Hypothalamus (tissue), 51 donors: ENCODE measurements around the gene POLR2F.
"Not testable (repeated sequence)": the region's sequence is repeated elsewhere in the genome, so short reads cannot be mapped to it uniquely, and the experiment has no call there.

Experiments used
- DNase-seq, 51 donors: peaks; one replicate each; lab custom pipeline; 2025; lab: John Stamatoyannopoulos, UW

POLR2F gene

DNA sequence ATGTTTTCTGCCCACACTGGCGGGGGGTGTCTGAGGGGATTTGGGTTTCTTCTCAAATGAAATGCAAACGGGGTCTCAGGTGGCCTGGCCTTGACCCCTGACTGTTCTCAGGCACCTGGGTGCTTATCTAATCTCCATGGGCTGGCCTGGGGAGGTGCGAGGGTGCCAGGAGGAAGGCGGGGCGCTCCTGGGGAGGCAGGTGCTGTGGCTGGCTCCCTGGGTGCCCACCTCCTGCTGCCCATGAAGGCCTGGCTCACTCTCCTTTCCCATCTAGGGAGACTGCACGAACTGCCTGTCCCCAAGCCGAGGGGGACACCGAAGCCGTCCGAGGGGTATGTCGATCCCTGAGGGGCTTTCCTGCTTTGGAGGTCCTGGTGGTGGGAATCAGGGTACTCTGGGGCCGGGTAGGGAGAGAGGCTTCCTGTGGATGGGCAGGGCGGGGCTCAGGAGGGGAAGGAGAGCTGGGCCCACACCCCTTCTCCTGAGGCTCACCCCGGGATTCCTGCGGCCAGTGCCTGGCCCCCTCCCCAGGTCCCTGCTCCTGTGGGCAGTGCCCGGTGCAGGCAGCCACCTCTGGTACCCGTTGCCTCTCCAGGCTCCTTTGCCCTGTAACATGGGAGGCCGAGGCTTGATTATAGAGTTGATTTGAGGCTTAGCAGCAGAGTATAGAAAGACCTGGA lies 29.0 kb upstream of the POLR2F start:
- DNase-seq: no peak

DNA sequence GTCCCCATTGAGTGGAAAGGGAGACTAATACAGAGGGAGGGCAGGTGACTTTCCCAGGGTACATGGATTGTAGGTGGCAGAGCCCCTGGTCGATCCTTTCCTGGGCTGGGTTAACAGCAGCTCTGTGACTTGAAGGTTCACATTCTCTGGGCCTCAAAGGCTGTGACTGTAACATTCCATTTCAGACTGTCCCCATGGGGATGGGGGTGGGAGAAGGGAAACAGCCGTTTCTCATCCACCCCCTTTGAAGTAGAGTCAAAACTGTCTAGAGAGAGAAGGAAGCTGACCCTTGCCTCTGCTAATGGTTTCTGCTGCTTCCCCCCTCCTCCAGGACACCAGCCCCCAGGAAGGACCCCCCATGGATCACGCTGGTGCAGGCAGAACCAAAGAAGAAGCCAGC lies 28.2 kb upstream of the POLR2F start:
- no peak for DNase-seq

DNA sequence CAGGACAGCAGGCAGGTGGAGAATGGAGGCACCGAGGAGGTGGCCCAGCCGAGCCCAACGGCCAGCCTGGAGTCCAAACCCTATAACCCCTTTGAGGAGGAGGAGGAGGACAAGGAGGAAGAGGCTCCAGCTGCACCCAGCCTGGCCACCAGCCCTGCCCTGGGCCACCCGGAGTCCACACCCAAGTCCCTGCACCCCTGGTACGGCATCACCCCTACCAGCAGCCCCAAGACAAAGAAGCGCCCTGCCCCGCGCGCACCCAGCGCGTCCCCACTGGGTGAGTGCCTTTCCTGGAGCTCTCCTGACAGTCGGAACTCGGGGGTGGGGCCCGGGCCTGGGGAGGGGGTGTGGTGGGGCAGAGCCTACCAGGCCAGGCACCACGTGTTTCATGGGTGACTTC lies 27.7 kb upstream of the POLR2F start:
- no peak for DNase-seq

DNA sequence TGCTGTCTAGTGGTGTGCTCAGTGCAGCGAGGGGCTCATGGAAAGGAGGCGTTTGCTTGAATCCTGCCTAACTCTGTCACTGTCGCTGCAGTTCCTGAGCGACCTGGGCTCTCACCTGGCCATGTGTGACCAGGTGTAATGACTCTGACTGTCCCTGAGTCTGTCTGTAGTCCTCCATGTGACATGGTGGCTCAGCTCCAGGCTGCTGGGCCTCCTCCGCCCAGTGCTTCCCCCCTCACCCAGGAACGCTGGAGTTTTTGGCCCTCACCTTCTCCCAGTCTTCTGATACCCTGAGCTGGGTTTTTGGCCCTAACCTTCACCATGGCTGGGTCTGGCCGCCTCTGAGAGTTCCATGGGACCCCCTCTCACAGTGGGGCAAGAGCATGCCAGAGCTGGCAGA lies 27.1 kb upstream of the POLR2F start:
- no peak for DNase-seq

DNA sequence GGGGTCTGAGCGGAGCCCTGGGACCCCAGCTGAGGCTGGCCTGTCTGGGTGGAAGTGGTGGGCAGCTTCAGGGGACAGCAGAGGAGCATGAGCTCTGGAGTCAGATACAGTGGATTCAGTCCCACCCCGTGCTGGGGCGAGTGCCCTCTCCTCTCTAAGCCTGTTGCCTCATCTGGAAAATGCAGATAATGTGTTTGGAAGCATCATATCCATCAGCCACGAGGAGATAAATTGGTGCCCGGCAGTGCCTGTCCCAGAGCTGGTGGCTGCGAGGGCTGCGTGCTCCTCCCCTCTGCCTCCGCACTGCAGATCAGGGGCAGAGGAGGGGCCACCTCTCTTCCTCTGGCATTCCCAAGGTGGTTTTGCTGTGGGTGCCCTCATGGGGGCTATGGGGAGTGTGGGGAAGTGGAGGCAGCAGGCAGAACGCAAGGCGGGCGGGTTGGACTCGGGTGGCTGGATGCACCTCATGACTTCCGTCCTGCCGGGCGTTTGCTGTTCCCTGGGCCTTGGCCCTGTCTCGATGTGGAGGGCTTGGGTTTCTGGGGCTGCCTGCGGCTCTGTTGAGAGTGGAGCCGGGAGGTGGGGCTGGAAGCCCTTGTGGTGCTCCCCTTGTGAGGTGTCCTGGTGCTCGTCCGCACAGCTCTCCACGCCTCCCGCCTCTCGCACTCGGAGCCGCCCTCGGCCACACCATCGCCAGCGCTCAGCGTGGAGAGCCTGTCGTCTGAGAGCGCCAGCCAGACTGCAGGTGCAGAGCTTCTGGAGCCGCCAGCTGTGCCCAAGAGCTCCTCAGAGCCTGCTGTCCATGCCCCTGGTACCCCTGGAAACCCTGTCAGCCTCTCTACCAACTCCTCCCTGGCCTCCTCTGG lies 26.5 kb upstream of the POLR2F start:
- no peak for DNase-seq

DNA sequence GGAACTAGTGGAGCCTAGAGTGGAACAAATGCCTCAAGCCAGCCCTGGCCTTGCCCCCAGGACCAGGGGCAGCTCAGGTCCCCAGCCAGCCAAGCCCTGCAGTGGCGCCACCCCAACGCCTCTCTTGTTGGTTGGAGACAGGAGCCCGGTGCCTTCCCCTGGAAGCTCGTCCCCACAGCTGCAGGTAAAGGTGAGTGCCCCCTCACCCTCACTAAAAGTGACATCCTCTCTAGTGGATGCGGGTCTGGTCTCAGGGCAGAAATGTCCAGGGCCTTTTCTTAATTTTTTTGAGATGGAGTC lies 25.9 kb upstream of the POLR2F start:
- DNase-seq: no peak

DNA sequence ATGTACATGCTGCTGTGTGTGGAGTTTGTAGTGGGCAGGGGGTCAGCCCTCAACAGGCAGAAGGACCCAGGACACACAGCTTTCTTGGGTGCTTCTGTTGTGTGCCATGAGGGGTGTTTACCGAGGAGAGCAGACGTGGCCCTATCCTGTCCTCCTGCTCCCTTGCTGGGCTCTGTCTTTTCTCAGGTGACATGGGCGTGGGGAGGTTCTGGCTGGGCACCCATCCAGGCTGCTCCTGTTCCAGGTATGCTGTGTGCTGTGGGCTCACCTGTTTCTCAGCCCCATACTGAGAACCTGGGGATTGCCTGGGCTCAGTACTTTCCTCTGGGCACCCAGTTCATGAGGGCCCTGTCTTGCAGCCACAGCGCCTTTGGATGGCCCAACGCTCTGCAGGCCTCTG lies 24.1 kb upstream of the POLR2F start:
- no peak for DNase-seq

DNA sequence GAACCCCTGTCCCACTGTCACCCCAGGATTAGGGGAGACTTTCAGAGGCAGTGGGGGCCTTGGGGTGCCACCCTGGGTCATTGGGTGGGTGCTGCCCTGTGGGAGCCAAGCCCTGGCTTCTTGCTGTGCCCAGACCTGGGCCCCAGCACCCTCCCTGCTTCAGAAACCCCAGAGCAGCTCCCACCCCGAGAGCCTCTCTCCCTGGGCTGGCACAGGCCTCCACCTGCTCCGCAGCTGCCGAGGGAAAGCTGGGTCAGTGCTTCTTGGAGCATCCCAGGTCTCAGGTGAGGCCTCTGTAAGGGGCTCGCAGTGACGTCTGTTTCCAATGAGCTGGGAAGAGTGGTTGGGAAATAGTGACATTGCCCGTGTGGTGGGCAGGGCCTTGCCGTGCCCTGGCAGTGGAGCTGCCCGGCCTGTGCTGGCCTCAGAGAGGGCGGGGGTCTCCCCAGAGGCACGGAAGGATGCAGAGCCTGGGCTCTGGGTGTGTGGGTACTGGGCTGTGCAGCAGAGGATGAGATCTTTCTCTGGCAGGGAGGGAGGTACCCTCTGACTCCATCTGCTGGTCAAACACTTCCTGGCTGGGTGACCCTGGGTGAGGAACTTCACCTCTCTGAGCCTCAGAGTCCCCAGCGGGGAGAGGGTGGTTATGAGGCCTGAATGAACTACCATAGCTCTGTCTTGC lies 23.1 kb upstream of the POLR2F start:
- peak in 12 of 51 donors; percentile 5 to 37 (median 14) for DNase-seq

DNA sequence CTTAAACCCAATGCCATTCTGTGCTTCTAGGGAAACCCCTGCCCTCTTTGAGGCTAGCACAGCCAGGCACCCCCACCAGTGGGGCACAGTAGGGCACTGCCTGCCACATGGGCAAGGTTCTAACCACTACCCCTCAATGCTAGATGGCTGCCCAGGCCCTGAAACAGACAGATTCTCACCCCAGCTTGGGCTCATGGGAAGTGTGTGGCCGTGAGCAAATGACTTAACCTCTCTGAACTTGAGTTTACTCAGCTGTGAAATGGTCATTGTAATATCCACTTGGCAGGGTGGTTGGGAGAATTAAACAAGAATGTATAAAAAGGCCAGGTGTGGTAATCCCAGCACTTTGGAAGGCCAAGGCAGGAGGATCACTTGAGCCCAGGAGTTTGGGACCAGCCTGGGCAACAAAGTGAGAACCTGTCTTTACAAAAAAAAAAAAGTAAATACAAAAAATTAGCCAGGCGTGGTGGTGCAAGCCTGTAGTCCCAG lies 22.5 kb upstream of the POLR2F start:
- no peak for DNase-seq

DNA sequence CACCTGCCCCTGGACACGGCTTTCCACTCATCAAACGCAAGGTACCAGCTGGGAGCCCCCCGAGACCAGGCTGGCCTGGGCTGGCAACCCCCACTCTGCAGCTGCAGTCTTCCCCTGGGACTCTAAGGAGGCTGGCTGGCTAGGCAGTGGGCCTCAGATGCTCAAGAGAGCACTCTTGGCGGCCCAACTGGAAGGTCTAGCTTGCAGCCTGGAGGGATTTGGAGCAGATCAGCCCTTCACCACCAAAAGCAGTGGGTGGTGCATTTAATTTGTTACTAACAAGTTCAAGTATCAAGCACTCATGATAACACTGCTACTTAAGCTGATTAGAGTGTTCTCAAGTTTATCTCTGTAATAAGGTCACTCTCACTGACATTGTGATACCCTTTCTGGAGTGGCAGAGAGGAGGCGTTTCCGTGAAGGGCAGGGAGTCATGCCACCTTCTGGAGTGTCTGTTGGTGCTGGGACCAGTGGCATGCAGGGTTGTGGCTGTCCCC lies 21.6 kb upstream of the POLR2F start:
- no peak for DNase-seq

DNA sequence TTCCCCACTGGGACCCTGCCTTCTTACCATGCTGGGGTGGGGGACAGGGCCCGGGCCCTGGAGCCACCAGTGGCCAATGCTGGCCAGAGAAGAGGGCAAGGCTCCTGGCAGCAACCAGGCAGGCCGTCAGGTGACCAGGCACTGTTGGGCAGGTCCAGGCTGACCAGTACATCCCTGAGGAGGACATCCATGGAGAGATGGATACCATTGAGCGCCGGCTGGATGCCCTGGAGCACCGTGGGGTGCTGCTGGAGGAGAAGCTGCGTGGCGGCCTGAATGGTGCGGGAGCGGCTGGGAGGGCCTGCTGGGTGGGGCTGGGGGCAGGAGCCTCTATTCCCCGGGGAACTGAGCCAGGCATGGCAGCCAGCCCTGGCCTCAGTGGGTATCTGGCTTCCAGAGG lies 21.1 kb upstream of the POLR2F start:
- DNase-seq: no peak

DNA sequence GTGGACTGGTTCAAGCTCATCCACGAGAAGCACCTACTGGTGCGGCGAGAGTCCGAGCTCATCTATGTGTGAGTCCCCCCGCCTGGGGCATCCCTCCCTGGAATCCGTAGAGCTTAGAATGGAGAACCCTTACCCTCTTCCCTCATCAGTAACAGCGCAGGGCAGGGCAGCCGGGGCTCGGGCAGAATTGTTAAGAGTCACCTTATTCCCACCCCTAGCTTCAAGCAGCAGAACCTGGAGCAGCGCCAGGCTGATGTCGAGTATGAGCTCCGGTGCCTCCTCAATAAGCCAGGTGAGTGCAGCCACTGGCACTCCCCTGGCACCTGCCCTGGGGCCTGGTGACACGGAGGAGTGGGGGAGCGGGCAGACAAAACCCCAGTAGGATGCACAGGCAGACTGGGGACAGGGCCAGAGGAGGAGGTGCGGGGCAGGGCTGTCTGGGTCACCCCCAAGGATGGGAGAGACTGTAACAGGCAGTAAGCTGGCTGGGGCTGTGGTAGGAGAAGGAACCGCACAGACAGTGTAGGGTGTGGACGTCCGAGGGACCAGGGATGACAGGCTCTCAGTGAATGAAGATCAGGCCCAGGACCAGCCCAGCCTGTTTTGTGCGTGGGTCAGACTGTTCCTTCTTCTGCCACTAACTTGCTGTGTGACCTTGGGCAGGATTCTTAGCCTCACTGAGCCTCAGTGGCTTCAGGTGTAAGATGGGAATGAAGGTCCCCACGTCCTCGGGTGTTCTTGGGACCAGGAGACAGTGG lies 20.5 kb upstream of the POLR2F start:
- no peak for DNase-seq

DNA sequence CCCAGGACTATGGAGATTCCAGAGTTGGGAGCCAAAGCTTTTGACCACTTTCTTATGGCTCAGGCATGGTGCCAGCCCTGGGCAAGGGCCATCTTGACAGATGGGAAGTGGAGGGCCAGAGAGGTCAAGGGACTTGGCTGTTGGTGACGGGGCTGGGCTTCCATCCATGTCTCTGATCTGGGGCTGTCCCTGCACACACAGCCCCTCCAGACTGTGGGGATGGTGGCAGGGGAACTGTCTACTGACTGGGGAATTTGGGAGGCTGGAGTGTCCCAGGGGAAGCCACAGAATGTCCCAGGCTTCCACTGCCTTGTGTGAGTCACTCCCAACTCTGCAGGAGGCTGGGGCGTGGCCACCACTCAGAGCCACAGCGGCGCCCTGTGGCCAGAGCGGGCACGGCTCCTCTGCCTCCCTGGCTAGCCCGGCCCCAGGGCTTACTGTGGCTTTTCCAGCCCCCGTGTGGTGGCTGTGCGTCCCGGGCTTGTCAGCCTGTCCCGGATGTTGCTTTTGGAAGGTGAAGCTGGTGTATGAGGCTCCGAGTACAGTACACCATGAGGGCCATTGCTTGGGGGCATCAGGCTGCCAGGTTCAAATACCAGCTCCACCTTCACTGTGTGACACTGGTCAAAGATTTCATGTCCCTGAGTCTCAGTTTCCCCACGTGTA lies 19.7 kb upstream of the POLR2F start:
- DNase-seq: peak; percentile 7 to 86 (median 65)

DNA sequence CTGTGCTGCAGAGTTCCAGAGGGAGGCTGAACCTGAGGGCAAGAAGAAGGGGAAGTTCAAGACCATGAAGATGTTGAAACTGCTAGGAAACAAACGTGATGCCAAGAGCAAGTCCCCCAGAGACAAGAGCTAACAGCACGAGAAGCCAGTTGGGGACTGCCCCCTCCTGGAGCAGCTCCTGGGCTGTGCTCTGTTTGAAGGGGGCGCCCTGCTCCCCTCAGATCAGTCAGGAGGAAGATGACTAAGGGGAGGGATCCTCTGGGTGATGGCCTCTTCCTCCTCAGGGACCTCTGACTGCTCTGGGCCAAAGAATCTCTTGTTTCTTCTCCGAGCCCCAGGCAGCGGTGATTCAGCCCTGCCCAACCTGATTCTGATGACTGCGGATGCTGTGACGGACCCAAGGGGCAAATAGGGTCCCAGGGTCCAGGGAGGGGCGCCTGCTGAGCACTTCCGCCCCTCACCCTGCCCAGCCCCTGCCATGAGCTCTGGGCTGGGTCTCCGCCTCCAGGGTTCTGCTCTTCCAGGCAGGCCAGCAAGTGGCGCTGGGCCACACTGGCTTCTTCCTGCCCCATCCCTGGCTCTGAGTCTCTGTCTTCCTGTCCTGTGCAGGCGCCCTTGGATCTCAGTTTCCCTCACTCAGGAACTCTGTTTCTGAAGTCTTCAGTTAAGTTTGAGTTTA lies 12.7 kb upstream of the POLR2F start:
- no peak for DNase-seq

DNA sequence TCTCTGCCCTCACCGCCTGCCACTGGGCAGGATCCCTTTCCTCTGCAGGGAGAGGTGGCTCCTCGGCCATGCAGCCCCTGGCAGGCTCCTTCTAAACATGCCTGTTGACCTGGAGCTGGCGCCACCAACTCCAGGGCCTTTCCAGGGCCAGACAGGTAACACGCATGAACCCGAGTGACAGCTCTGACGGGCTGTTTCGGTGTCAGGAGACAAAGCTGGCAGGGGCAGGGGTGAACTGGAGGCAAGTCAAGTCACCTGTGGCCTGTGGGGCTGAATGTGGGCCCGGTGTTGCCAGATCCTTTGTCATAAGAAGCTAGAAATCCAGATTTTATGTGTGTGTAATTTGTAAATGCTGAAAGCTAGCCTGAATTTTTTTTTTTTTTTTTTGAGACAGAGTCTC lies 11.4 kb upstream of the POLR2F start:
- no peak for DNase-seq

DNA sequence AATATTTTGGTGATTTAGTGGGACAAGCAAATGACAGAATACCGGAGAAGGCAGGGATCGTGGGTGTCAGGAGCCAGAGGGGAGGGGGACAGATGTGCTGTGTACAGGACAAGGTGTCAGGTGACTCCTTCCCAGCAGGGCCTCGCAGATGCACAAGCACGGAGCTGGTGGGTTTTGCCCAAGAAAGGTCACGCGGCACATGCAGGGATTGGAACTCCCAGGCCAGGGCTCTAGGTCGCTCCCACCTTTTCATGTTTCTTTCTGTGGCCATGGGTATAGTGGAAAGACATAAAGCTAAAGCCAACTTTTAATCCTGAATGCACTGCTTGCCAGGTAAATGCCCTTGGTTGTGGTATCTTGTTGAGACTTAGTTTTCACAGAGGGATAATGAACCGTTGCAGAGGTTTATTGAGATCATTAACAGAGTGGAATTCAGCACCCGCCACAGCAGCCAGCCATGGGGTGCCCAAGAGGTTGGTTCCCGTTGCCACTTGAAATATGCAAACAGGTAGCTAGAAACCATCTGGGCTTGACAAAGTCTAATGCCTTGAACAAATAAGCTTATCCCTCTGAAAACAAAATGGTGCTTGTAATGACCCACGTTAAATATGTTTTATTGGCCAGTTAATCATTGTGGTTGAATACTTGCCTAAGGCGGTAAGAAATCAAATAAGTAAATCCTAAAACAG lies 10.2 kb upstream of the POLR2F start:
- DNase-seq: no peak

DNA sequence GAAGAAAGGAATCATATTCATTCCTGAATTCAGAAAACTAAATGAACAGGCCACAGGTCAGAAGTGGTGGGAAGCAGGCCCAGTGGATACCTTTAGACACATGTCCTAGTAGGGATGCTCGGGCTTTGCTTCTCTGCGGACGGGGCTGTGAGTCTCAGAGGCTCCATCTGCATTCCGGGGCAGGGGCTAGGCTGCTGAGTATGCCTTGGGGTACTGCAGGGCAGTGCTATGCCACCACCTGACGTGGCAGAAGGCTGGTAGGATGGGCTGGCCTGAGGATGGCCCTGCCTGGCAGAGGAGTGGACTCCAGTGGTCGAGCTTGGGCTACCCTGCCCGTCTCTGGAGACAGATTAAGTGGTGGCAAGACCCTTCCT lies 9.7 kb upstream of the POLR2F start:
- no peak for DNase-seq

DNA sequence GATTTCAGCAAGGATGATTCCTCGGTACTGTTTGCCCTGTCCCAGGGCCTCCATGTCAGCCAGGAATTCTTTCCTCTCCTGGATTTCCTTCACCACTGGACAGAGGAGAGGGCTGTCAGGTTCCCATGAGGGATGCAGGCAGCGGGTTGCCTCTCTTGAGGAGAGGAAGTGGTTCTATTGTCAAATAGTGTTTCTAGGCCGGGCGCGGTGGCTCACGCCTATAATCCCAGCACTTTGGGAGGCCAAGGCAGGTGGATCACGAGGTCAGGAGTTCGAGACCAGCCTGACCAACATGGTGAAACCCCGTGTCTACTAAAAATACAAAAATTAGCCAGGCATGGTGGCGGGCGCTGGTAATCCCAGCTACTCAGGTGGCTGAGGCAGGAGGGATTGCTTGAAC lies 9.1 kb upstream of the POLR2F start:
- DNase-seq: not testable (repeated sequence)

DNA sequence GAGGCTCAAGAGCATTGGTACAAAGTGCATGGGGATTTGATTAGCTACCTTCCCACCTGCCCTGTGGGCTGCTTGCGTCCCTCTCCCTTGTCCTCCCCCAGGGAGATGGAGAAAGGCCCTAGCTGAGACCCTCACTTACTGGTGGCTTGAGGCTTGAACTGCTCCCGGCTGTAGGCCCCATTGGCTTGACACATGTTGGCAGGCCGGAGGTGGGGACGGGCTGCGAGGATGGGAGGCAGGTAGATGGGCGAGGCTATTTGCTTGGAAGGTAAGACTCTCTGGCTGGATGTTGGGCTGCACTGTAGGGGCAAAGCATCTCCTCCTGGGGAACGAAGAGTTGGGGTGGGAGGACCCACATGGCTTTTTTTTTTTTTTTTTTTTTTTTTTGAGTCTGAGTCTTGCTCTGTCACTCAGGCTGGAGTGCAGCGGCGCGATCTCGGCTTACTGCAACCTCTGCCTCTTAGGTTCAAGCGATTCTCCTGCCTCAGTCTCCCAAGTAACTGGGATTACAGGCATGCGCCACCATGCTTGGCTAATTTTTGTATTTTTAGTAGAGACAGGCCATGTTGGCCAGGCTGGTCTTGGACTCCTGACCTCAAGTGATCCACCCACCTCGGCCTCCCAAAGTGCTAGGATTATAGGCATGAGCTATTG lies 6.2 kb upstream of the POLR2F start:
- DNase-seq: not testable (repeated sequence)
